Ovary (tissue), 9 donors: ENCODE data around the gene CATSPERB. TPM values are rescaled to one million over a fixed set of nuclear protein-coding genes. Genes with fewer than 3 reads are reported as not detected.

Experiments
- DNase-seq, 5 donors: peaks; one replicate each; pipeline ENCODE4 v3.0.0-alpha.2; 2019 to 2020
- H3K27ac ChIP-seq, 2 donors: fragments of 200-600 bp; one replicate each; pipeline versions ENCODE4 v1.5.1 to v1.8.0; 2019 to 2022
- H3K27me3 ChIP-seq: fragments of 200-600 bp; one replicate; pipeline ENCODE4 v1.8.0; 2022
- H3K36me3 ChIP-seq: fragments of 200-600 bp; sonication (generic); one replicate; pipeline ENCODE4 v1.5.1; 2019
- H3K4me1 ChIP-seq: one replicate; pipeline ENCODE4 v1.8.1; 2013; ENCODE audit warnings: mild to moderate bottlenecking, moderate library complexity; ENCODE audit not compliant: insufficient read depth
- H3K4me3 ChIP-seq: fragments of 200-600 bp; sonication (generic); one replicate; pipeline ENCODE4 v1.5.1; 2017
- H3K9me3 ChIP-seq, 2 donors: fragments of 200-600 bp in 1 of 2; sonication (generic) in 1 of 2; one replicate each; pipeline versions ENCODE4 v1.5.1 to v1.8.1; 2013 to 2019; ENCODE audit warnings: mild to moderate bottlenecking in 1 of 2, moderate library complexity in 1 of 2
- EP300 ChIP-seq: sonication (generic); formaldehyde crosslinking; IDR thresholded peaks from one replicate; pipeline ENCODE4 v1.6.1; 2017; ENCODE audit warnings: antibody characterized with exemption
- POLR2A ChIP-seq: fragments of 450-650 bp; IDR thresholded peaks from one replicate; pipeline ENCODE4 v1.6.1; 2017; ENCODE audit warnings: antibody characterized with exemption, mild to moderate bottlenecking, moderate library complexity
- WGBS, 3 donors: extraction: QIAGEN DNeasy Blood & Tissue Kit in 1 of 3; methylation state at CpG; one replicate each; pipeline versions ENCODE4 v1.1.5 to v1.1.7; 2013 to 2017; 5-methylcytosine and 5-hydroxymethylcytosine counted together
- intact Hi-C, 4 donors: fragments of 100-400 bp; cut with DNase I; formaldehyde crosslinking; loops; one replicate each; pipeline versions ENCODE4 v1.11.0 to v1.15.1; 2022 to 2023
- polyA plus RNA-seq, 2 donors: library from polyadenylated mRNA; stranded (reverse); fragments of 200-250 nt in 1 of 2; fragments of 350-450 nt in 1 of 2; fragmentation: Illumina TruSeq in 1 of 2; extraction: RNeasy Lipid Tissue Mini Kit (QIAGEN cat#74804) in 1 of 2; gene quantifications; one replicate each; pipeline ENCODE4 v1.2.3, GENCODE V29; 2013 to 2014
- total RNA-seq, 7 donors: library from RNA; depleted of rRNA in 2 of 7; stranded (reverse); fragments of >200 nt in 2 of 7; fragmentation: NEBNext Ultra II Directional in 3 of 7; extraction: Animal tissue kit (Norgen Biotek cat#: 25700) in 3 of 7; gene quantifications; one replicate each; pipeline versions ENCODE4 v1.1.0 to v1.2.4, GENCODE V29; 2016 to 2023
- TF ChIP-seq, protein P1 (sequence below), 3 donors: fragments of 450-650 bp in 2 of 3; fragments of 200-600 bp in 1 of 3; IDR thresholded peaks; one replicate each; pipeline versions ENCODE4 v1.5.1 to v1.8.0; 2016 to 2022; ENCODE audit warnings: antibody characterized with exemption in 3 of 3, mild to moderate bottlenecking in 1 of 3
- donor health status: DM: no; HTN: no; CAD: no; lungs with moderate emphysema.
- donor health status: DM: no; HTN: no; CAD: no.
- donor health status: Bipolar disorder and iron deficiency.
- donor health status: DM: yes; HTN: yes; CAD: no.
- donor health status: DM: no; HTN: no; CAD: no.
- donor health status: DM: yes; HTN: yes; CAD: no.

Gene CATSPERB
- total and polyA plus RNA-seq, 9 donors: 0.07 to 2.5 (median 0.46) TPM; not detected in 1

DNA sequence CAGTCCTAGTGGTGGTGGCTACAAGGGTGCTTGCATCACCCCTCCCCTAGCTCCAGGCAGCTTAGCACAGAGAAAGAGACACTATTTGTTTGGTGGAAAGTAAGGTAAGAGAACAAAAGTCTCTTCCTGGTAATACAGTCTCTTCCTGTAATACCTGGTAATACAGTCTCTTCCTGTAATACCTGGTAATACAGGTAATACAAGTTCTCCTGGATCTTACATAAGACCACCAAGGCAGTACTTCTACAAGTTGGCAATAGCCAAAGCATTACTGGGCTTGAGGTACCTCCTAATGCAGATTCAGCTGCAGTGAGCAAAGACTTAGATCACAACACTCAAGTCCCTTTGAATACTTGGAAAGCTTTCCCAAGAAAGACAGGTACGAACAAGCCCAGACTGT is 77.0 kb downstream of the CATSPERB start:
- TF ChIP-seq EP300 (no peak), POLR2A (no peak)
- TF ChIP-seq, protein P1, sequence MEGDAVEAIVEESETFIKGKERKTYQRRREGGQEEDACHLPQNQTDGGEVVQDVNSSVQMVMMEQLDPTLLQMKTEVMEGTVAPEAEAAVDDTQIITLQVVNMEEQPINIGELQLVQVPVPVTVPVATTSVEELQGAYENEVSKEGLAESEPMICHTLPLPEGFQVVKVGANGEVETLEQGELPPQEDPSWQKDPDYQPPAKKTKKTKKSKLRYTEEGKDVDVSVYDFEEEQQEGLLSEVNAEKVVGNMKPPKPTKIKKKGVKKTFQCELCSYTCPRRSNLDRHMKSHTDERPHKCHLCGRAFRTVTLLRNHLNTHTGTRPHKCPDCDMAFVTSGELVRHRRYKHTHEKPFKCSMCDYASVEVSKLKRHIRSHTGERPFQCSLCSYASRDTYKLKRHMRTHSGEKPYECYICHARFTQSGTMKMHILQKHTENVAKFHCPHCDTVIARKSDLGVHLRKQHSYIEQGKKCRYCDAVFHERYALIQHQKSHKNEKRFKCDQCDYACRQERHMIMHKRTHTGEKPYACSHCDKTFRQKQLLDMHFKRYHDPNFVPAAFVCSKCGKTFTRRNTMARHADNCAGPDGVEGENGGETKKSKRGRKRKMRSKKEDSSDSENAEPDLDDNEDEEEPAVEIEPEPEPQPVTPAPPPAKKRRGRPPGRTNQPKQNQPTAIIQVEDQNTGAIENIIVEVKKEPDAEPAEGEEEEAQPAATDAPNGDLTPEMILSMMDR (IDR thresholded peaks at IDR 0.05): no peak
- Histone ChIP-seq H3K27ac (no peak overlapping the region), H3K4me1 (no peaks in the 10 kb centered on the region), H3K36me3 (no peaks in the 10 kb centered on the region), H3K27me3 (no peaks in the 10 kb centered on the region), H3K9me3 (no peaks in the 10 kb centered on the region), H3K4me3 (no peak overlapping the region)
- 79 to 92% (median 90%) methylated on average over 1 of the region's 1 CpG for WGBS, 3 donors
- intact Hi-C loops: loop anchor here in 1 of 4 donors (10.0 kb wide), 1 partner anchor 340 kb away; no protein-coding TSS in a partner anchor
- no peak for DNase-seq

DNA sequence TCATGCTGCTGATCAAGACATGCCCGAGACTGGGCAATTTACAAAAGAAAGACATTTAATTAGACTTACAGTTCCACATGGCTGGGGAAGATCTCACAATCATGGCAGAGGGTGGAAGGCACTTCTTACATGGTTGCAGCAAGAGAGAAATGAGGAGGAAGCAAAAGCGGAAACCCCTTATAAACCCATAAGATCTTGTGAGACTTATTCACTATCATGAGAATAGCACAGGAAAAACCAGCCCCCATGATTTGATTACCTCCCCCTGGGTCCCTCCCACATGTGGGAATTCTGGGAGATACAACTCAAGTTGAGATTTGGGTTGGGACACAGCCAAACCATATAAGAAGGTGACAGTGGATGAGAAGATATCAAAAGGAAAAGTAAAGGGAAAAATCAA is 78.4 kb downstream of the CATSPERB start:
- TF ChIP-seq, protein P1 (IDR thresholded peaks at IDR 0.05): no peak
- TF ChIP-seq POLR2A: no peak
- no peak for TF ChIP-seq EP300
- Histone ChIP-seq H3K36me3 (no peaks in the 10 kb centered on the region), H3K9me3 (no peaks in the 10 kb centered on the region), H3K4me3 (no peak overlapping the region), H3K27me3 (no peaks in the 10 kb centered on the region), H3K4me1 (no peaks in the 10 kb centered on the region), H3K27ac (no peak overlapping the region)
- intact Hi-C loops: loop anchor here in 1 of 4 donors (10.0 kb wide), 1 partner anchor 341 kb away; no protein-coding TSS in a partner anchor
- WGBS, 3 donors: 98 to 99% (median 98%) methylated on average over 2 of the region's 2 CpGs
- no peak for DNase-seq

DNA sequence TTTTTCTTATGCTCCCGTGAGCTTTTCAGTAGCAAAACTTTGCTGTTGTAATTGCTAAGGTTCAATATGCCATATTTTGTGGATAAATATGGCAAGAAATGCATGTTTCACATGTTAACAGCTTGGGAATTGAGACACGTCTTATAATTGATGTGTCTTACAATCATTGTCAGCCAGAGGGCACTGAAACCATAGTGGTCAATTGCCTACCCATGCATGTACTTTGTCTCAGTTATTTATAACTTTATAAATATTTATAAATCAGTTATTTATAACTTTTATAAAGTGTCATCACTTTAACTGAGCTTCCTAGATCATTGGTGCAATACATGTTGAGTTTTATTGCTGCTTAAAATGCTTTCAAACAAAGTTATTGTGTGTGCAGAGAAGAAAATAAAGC is 82.0 kb downstream of the CATSPERB start:
- WGBS, 3 donors: 0 to 7% (median 0%) methylated on average over 2 of the region's 2 CpGs
- intact Hi-C loops: loop anchor here in 1 of 4 donors (10.0 kb wide), 1 partner anchor 345 kb away; no protein-coding TSS in a partner anchor
- Histone ChIP-seq H3K9me3 (no peaks in the 10 kb centered on the region), H3K36me3 (no peaks in the 10 kb centered on the region), H3K27ac (no peak overlapping the region), H3K27me3 (no peaks in the 10 kb centered on the region), H3K4me1 (no peaks in the 10 kb centered on the region), H3K4me3 (no peak overlapping the region)
- TF ChIP-seq, protein P1 (IDR thresholded peaks at IDR 0.05): peak in 2 of 3 donors; percentile 36 to 49
- no peak for TF ChIP-seq EP300
- DNase-seq: no peak

DNA sequence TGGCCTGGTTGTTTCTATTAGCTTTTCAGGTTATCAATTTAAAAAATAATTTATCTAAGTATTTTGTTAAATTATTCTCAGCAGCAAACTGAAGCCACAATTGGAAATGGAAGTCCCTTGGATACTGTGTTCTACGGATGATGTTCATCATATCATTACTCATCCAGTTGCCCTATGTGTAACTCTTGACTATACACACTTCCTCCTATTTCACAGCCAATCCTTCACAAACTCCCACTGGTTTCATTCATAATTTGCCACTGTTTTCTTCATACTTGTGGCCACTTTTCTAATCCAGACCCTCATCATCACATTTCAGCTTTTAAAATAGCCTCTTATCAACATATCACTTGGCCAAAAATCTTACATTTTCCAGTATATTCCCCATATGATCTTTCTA is 84.0 kb downstream of the CATSPERB start:
- Histone ChIP-seq H3K4me3 (no peak overlapping the region), H3K9me3 (no peaks in the 10 kb centered on the region), H3K27ac (no peak overlapping the region), H3K4me1 (no peaks in the 10 kb centered on the region), H3K27me3 (no peaks in the 10 kb centered on the region), H3K36me3 (no peaks in the 10 kb centered on the region)
- 87 to 95% (median 93%) methylated on average over 1 of the region's 1 CpG for WGBS, 3 donors
- TF ChIP-seq, protein P1 (IDR thresholded peaks at IDR 0.05): no peak
- TF ChIP-seq POLR2A (no peak), EP300 (no peak)
- intact Hi-C loops: no loop called here
- DNase-seq: no peak
